Measurements from ENCODE around the gene EMP1.

Gene EMP1

DNA sequence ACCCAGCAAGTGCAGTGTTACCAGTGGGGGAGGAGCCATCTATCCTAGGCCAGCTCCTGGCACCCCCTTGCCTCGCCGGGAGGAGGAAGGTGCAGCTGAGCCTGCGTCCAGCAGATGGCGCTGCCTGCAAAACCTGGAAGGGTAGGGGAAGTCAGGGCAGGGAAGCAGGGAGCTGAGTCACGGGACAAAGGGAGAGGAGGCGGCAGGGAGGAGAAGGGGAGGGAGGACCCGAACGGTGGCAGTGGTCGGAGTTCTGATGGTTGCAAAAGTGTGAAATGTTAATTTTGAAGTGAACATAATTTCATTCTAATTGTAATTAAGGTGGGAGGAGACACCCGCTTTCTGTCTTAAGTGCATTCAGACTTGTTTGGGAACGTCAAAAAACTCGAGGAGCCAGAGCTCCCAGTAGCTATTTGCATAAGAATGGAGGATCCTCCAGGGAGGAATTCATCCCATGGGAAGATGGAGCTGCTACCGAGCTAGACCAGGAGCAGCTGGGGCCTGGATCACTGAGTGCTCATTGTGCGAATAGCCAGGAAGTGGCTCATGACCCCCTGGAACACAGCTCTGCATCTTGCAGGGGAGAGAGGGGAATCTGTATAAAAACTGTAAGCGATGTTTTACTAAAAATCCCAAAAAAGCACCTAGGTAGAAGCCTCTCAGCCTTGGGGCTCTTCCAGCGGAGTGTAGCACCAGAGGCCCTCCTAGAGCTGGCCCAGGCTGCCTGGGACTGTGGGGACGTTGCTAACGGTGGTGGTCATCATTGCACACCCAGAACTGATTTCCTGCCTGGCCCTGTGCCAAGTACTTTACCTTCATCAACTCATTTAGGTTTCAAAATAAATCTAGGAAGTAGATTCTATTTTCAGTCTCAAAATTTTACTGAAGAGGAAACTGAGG, 59.5 kb downstream of the EMP1 start:
- ATAC-seq = peak; percentile 100
- TF ChIP-seq, protein P1, sequence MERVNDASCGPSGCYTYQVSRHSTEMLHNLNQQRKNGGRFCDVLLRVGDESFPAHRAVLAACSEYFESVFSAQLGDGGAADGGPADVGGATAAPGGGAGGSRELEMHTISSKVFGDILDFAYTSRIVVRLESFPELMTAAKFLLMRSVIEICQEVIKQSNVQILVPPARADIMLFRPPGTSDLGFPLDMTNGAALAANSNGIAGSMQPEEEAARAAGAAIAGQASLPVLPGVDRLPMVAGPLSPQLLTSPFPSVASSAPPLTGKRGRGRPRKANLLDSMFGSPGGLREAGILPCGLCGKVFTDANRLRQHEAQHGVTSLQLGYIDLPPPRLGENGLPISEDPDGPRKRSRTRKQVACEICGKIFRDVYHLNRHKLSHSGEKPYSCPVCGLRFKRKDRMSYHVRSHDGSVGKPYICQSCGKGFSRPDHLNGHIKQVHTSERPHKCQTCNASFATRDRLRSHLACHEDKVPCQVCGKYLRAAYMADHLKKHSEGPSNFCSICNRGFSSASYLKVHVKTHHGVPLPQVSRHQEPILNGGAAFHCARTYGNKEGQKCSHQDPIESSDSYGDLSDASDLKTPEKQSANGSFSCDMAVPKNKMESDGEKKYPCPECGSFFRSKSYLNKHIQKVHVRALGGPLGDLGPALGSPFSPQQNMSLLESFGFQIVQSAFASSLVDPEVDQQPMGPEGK (CRISPR knock-in tag; IDR thresholded peaks at IDR 0.05; ENCODE audit: borderline replicate concordance) = no peak
- TF ChIP-seq ZNF70 (CRISPR knock-in tag; IDR thresholded peaks at IDR 0.05) = 0 out of 2 replicates have a peak, but pooled peaks have one; percentile 19

DNA sequence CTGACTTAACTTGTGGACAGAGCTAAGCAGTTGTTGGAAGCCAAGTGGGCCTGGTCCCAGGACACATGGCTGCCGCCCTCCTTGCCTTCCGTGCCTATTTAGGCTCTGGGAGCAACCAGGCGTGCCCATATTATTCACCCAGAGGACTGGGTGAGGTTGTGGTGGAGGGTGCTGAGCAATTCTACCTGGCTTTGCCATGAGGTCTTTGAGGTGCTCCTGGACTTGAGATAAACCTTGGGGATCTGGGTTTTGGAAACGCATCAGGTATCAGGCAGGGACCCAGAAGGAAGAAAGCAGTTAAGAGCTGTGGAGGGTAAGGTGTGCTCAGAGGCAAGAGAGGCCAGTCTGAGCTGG, 60.1 kb downstream of the EMP1 start:
- no peak for TF ChIP-seq ZFP3 (CRISPR knock-in tag; IDR thresholded peaks at IDR 0.05)
- TF ChIP-seq TOX (CRISPR knock-in tag; IDR thresholded peaks at IDR 0.05; ENCODE audit: borderline replicate concordance) = no peak
- no peak for TF ChIP-seq TCF4 (CRISPR knock-in tag; IDR thresholded peaks at IDR 0.05; ENCODE audit: borderline replicate concordance)
- no peak for TF ChIP-seq ZFP30 (CRISPR knock-in tag; IDR thresholded peaks at IDR 0.05)
- TF ChIP-seq, protein P2, sequence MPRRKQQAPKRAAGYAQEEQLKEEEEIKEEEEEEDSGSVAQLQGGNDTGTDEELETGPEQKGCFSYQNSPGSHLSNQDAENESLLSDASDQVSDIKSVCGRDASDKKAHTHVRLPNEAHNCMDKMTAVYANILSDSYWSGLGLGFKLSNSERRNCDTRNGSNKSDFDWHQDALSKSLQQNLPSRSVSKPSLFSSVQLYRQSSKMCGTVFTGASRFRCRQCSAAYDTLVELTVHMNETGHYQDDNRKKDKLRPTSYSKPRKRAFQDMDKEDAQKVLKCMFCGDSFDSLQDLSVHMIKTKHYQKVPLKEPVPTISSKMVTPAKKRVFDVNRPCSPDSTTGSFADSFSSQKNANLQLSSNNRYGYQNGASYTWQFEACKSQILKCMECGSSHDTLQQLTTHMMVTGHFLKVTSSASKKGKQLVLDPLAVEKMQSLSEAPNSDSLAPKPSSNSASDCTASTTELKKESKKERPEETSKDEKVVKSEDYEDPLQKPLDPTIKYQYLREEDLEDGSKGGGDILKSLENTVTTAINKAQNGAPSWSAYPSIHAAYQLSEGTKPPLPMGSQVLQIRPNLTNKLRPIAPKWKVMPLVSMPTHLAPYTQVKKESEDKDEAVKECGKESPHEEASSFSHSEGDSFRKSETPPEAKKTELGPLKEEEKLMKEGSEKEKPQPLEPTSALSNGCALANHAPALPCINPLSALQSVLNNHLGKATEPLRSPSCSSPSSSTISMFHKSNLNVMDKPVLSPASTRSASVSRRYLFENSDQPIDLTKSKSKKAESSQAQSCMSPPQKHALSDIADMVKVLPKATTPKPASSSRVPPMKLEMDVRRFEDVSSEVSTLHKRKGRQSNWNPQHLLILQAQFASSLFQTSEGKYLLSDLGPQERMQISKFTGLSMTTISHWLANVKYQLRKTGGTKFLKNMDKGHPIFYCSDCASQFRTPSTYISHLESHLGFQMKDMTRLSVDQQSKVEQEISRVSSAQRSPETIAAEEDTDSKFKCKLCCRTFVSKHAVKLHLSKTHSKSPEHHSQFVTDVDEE (CRISPR knock-in tag; IDR thresholded peaks at IDR 0.05) = no peak
- no peak for TF ChIP-seq ZNF565 (CRISPR knock-in tag; conservative IDR thresholded peaks at IDR 0.05; ENCODE audit: low read depth)
- no peak for TF ChIP-seq SNAI2 (CRISPR knock-in tag; IDR thresholded peaks at IDR 0.05)
- no peak for TF ChIP-seq ZC3H10 (CRISPR knock-in tag; IDR thresholded peaks at IDR 0.05)
- no peak for TF ChIP-seq ARNTL (CRISPR knock-in tag; IDR thresholded peaks at IDR 0.05; ENCODE audit: borderline replicate concordance, low read depth)
- no peak for TF ChIP-seq BACH2 (CRISPR knock-in tag; IDR thresholded peaks at IDR 0.05; ENCODE audit: borderline replicate concordance)
- TF ChIP-seq ESRRG (CRISPR knock-in tag; IDR thresholded peaks at IDR 0.05) = no peak
- TF ChIP-seq ZNF70 (CRISPR knock-in tag; IDR thresholded peaks at IDR 0.05) = no peak
- TF ChIP-seq RARB (CRISPR knock-in tag; IDR thresholded peaks at IDR 0.05) = no peak
- no peak for TF ChIP-seq ISL1 (CRISPR knock-in tag; IDR thresholded peaks at IDR 0.05)
- no peak for TF ChIP-seq ZNF8 (CRISPR knock-in tag; IDR thresholded peaks at IDR 0.05)
- TF ChIP-seq POU6F1 (CRISPR knock-in tag; IDR thresholded peaks at IDR 0.05; ENCODE audit: borderline replicate concordance, low read depth) = no peak
- no peak for TF ChIP-seq CSDC2 (CRISPR knock-in tag; IDR thresholded peaks at IDR 0.05)
- ATAC-seq = no peak

GRCh38 chr12:13257356-13257875, 60.9 kb downstream of the EMP1 start:
- no peak for ATAC-seq

More at GRCh38 chr12:13257356-13257875, 60.9 kb downstream of the EMP1 start:
- no peak for TF ChIP-seq ZFP3 (CRISPR knock-in tag; IDR thresholded peaks at IDR 0.05)
- no peak for TF ChIP-seq CSDC2 (CRISPR knock-in tag; IDR thresholded peaks at IDR 0.05)
- no peak for TF ChIP-seq TOX (CRISPR knock-in tag; IDR thresholded peaks at IDR 0.05; ENCODE audit: borderline replicate concordance)
- no peak for TF ChIP-seq SNAI2 (CRISPR knock-in tag; IDR thresholded peaks at IDR 0.05)
- TF ChIP-seq, protein P1 (CRISPR knock-in tag; IDR thresholded peaks at IDR 0.05; ENCODE audit: borderline replicate concordance) = no peak
- TF ChIP-seq PPARA (CRISPR knock-in tag; IDR thresholded peaks at IDR 0.05; ENCODE audit: borderline replicate concordance) = no peak
- TF ChIP-seq ZNF565 (CRISPR knock-in tag; conservative IDR thresholded peaks at IDR 0.05; ENCODE audit: low read depth) = no peak
- no peak for TF ChIP-seq CSRNP3 (CRISPR knock-in tag; IDR thresholded peaks at IDR 0.05)
- TF ChIP-seq OSR1 (CRISPR knock-in tag; IDR thresholded peaks at IDR 0.05) = no peak
- TF ChIP-seq, protein P3, sequence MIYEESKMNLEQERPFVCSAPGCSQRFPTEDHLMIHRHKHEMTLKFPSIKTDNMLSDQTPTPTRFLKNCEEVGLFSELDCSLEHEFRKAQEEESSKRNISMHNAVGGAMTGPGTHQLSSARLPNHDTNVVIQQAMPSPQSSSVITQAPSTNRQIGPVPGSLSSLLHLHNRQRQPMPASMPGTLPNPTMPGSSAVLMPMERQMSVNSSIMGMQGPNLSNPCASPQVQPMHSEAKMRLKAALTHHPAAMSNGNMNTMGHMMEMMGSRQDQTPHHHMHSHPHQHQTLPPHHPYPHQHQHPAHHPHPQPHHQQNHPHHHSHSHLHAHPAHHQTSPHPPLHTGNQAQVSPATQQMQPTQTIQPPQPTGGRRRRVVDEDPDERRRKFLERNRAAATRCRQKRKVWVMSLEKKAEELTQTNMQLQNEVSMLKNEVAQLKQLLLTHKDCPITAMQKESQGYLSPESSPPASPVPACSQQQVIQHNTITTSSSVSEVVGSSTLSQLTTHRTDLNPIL (CRISPR knock-in tag; IDR thresholded peaks at IDR 0.05; ENCODE audit: low read depth) = no peak
- TF ChIP-seq ZC3H10 (CRISPR knock-in tag; IDR thresholded peaks at IDR 0.05) = no peak
- no peak for TF ChIP-seq ZNF70 (CRISPR knock-in tag; IDR thresholded peaks at IDR 0.05)
- TF ChIP-seq ZNF8 (CRISPR knock-in tag; IDR thresholded peaks at IDR 0.05) = no peak
- no peak for TF ChIP-seq ZFP30 (CRISPR knock-in tag; IDR thresholded peaks at IDR 0.05)
- no peak for TF ChIP-seq GLIS3 (CRISPR knock-in tag; IDR thresholded peaks at IDR 0.05)

All from SK-N-SH treated with all-trans-retinoic acid at 6 μM for 48 hours (cell line).